Bronchial epithelial cell (primary cell): Measurements from ENCODE around the gene NPFFR1. TPM values are rescaled to one million over a fixed set of nuclear protein-coding genes. Genes with fewer than 3 reads are reported as not detected.

Source experiments
- DNase-seq: peaks from one replicate; pipeline ENCODE4 v3.0.0-alpha.2; 2010; ENCODE audit warnings: low read depth
- FAIRE-seq: peaks from 2 replicates; lab custom pipeline; 2011; peaks lifted over from hg19 to GRCh38; lab: Jason Lieb, UNC
- H3K27me3 ChIP-seq: 2 replicates; pipeline ENCODE4 v1.5.1; 2011; ENCODE audit warnings: low read length; ENCODE audit not compliant: control insufficient read depth, insufficient read depth
- H3K36me3 ChIP-seq: 2 replicates; pipeline ENCODE4 v1.5.1; 2011; ENCODE audit warnings: low read length; ENCODE audit not compliant: control insufficient read depth, insufficient read depth
- H3K4me3 ChIP-seq: 2 replicates; pipeline ENCODE4 v1.5.1; 2011; ENCODE audit warnings: mild to moderate bottlenecking, low read depth, low read length, control low read depth
- CTCF ChIP-seq: IDR thresholded peaks from 2 replicates; pipeline ENCODE4 v1.5.1; 2011; ENCODE audit warnings: mild to moderate bottlenecking, moderate library complexity, low read length, control low read depth, inconsistent platforms; ENCODE audit not compliant: insufficient read depth, severe bottlenecking
- total RNA-seq: library from RNA; depleted of rRNA; stranded (reverse); fragments of >200 nt; gene quantifications from 2 replicates; pipeline ENCODE4 v1.2.1, GENCODE V29; 2014

The NPFFR1 gene
- total RNA-seq, 1 donor from 2014 or later, result not detected

- no peak for DNase-seq
- no peak for TF ChIP-seq CTCF
- FAIRE-seq, result no peak
- H3K36me3 ChIP-seq, result no peaks in the 10 kb centered on the region
- no peak overlapping the region for H3K4me3 ChIP-seq
- no peaks in the 10 kb centered on the region for H3K27me3 ChIP-seq
Observed at GRCh38 chr10:70306181-70306705, 22.4 kb upstream of the NPFFR1 start.

GRCh38 chr10:70303730-70304129, 19.9 kb upstream of the NPFFR1 start:
- TF ChIP-seq CTCF, result no peak
- no peak for FAIRE-seq
- no peak for DNase-seq
- Histone ChIP-seq H3K4me3 (no peak overlapping the region), H3K27me3 (no peaks in the 10 kb centered on the region), H3K36me3 (no peaks in the 10 kb centered on the region)

- Histone ChIP-seq H3K4me3 (no peak overlapping the region), H3K27me3 (no peaks in the 10 kb centered on the region), H3K36me3 (no peaks in the 10 kb centered on the region)
- TF ChIP-seq CTCF, result no peak
- no peak for DNase-seq
- no peak for FAIRE-seq
Observed at GRCh38 chr10:70302292-70302691, 18.5 kb upstream of the NPFFR1 start.

- Histone ChIP-seq H3K36me3 (no peaks in the 10 kb centered on the region), H3K4me3 (no peak overlapping the region), H3K27me3 (no peaks in the 10 kb centered on the region)
- no peak for FAIRE-seq
- TF ChIP-seq CTCF, result no peak
- no peak for DNase-seq
Observed at GRCh38 chr10:70300908-70301597, 17.2 kb upstream of the NPFFR1 start.

- FAIRE-seq (peak; percentile 86), DNase-seq (no peak)
- no peaks in the 10 kb centered on the region for H3K27me3 ChIP-seq
- no peak overlapping the region for H3K4me3 ChIP-seq
- no peaks in the 10 kb centered on the region for H3K36me3 ChIP-seq
- no peak for TF ChIP-seq CTCF
Observed at GRCh38 chr10:70300461-70300860, 16.7 kb upstream of the NPFFR1 start.
